ENCODE data around the gene HINFP. TPM values are rescaled to one million over a fixed set of nuclear protein-coding genes. Genes with fewer than 3 reads are reported as not detected.
A peak's percentile ranks its signal among the peaks of the same experiment; 100 is the strongest.

The HINFP gene
- total RNA-seq, 1 experiment from 2014 or later = 15.2 TPM

DNA sequence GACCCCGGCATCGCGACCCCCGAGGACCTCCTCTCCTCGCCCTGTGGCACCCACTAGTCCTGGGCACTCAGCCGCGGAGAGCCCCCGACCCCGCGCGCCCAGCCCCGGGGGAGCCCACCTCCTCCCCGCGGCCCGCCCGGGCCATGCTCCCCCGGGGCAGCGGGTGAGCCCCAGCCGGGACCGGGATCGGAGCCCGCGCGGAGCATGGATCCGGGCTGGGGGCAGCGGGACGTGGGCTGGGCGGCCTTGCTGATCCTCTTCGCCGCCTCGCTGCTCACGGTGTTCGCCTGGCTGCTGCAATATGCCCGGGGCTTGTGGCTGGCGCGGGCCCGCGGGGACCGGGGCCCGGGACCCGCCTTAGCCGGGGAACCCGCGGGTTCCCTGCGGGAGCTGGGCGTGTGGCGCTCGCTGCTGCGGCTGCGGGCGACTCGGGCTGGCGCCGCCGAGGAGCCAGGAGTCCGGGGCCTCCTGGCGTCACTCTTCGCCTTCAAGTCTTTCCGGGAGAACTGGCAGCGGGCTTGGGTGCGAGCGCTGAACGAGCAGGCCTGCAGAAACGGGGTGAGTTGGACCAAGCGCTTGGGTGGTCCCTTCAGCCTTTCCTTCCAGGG is 13.7 kb upstream of the HINFP start:
- Histone ChIP-seq H3K4me1 (peaks cover 8% of the 10 kb centered on the region), H3K27me3 (no peaks in the 10 kb centered on the region), H3K27ac (no peak overlapping the region), H3K4me3 (peak overlapping the region; percentile 91), H3K9me3 (replicated peaks) (no peaks in the 10 kb centered on the region), H3K36me3 (no peaks in the 10 kb centered on the region)
- peak in 1 of 2 experiments; percentile 16 for DNase-seq

DNA sequence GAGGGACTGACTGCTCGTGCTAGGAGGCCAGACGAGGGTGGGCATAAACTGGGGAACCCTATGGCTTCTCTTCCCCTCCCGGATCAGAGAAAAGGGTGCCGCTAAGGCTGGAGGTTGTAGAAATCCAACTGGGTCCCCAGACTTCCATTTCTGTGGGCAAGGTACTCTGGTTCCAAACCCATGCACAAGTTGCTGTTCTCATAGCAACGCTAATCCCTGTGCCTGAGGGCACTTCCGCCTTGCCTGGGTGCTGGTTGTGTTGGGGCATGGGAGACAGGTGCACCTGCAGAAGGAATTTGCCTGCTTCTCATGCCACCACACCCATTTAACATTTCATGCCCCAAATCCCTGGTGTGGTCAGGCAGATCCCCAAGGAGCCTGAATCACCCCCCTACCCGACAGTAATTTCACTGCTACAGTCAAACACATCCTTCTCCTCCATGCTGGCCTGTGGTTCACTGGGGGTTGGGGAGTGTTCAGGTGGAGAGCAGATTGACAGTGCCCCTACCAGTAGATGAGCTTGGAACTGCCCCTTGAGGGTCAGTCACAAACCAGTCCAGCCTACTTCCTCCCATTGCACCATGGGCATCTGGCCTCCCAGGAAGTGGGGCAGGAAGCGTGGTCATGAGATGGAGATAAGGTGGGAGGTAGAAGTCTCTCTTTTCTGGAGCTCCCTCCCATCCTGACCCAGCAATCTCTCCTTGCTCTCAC is 13.1 kb upstream of the HINFP start:
- no peak overlapping the region for H3K27ac ChIP-seq

DNA sequence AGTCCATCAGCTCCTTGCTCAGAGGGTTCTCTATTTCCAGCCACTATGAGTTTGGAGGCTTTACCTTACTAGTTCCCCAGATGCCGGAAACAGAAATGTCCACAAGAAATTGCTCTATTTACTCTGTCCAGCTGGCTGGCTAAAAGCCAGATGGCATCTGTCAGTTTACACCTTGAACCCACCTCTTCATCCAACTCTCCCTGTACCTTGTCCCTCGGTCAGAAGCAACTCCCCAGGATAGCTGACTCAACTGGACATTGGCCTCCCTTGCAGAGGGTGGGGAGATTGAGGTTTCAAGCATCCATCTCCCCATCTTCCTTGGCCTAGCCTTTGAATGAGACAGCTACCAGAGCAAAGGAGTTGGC is 12.5 kb upstream of the HINFP start:
- Histone ChIP-seq H3K4me1 (peaks cover 8% of the 10 kb centered on the region), H3K27ac (no peak overlapping the region), H3K4me3 (peak overlapping the region; percentile 91; the same call in 1 of the 2 replicates), H3K27me3 (no peaks in the 10 kb centered on the region), H3K9me3 (replicated peaks) (no peaks in the 10 kb centered on the region), H3K36me3 (no peaks in the 10 kb centered on the region)
- DNase-seq = no peak

More for the DNA sequence above, 13.1 kb upstream of the HINFP start:
- Histone ChIP-seq H3K27me3 (no peaks in the 10 kb centered on the region), H3K4me1 (peaks cover 8% of the 10 kb centered on the region), H3K9me3 (replicated peaks) (no peaks in the 10 kb centered on the region), H3K4me3 (peak overlapping the region; percentile 91), H3K36me3 (no peaks in the 10 kb centered on the region)
- peak; percentile 66 to 70 for DNase-seq

DNA sequence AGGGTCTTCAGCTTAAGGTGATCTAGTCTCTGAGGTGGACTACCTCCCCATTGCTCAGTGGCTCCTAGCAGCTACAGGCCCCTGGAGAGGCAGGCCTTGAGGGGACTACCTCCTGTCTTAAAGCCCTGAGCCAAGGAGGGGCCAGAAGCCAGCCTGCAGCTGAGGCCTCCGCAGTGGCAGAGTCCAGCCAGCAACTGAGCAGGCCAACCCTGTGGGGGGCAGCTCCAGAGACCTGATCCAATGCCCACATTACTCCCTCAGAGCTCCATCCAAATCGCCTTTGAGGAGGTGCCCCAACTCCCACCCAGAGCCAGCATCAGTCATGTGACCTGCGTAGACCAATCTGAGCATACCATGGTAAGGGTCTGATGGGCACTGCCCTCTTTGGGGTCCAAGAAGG is 11.5 kb upstream of the HINFP start:
- Histone ChIP-seq H3K27me3 (no peaks in the 10 kb centered on the region), H3K9me3 (replicated peaks) (no peaks in the 10 kb centered on the region), H3K4me3 (no peak overlapping the region), H3K36me3 (no peaks in the 10 kb centered on the region), H3K4me1 (peaks cover 8% of the 10 kb centered on the region), H3K27ac (no peak overlapping the region)
- DNase-seq = no peak

DNA sequence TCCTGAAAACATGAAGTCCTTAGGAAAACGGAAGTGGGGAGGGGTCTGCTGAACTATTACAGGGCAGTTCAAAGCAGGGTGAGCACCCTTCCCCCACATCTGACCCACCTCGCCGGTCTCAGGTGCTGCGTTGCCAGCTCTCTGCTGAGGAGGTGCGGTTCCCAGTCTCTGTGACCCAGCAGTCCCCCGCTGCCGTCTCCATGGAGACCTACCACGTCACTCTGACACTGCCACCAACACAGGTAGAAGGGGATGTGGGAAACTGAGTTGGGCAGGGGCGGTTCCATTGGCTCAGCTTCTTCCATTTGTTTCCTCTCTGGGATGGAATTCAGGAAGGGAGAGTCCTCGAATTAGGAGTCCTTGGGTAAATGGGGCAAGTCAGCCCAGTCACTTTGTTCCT is 10.9 kb upstream of the HINFP start:
- Histone ChIP-seq H3K27me3 (no peaks in the 10 kb centered on the region), H3K4me3 (no peak overlapping the region), H3K36me3 (no peaks in the 10 kb centered on the region), H3K9me3 (replicated peaks) (no peaks in the 10 kb centered on the region), H3K27ac (no peak overlapping the region), H3K4me1 (peaks cover 8% of the 10 kb centered on the region)
- no peak for DNase-seq

DNA sequence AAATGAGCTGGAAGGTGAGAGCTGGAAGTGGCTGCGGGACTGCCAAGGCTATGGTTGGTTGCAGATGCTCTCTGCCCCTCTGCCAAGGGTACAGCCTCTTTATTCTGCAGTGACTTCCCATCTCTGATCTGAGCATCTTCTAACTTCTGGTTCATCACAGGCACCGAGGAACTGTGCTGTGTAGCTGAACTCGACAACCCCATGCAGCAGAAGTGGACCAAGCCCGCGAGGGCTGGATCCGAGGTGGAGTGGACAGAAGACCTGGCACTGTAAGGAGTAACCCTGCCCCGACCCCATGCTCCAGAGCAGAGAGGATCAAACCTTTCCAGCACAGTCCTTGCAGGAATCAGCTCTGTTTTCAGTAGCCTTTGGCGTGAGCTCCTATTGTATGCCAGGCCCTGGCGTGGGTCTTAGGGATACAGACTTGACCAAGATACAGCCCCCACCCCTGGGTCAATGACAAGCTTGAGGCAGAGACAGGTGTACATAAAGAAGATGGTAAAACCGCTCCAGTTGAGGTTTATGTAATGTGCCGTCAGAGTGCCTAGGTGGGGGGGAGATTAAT is 9.9 kb upstream of the HINFP start:
- H3K27ac ChIP-seq = no peak overlapping the region

DNA sequence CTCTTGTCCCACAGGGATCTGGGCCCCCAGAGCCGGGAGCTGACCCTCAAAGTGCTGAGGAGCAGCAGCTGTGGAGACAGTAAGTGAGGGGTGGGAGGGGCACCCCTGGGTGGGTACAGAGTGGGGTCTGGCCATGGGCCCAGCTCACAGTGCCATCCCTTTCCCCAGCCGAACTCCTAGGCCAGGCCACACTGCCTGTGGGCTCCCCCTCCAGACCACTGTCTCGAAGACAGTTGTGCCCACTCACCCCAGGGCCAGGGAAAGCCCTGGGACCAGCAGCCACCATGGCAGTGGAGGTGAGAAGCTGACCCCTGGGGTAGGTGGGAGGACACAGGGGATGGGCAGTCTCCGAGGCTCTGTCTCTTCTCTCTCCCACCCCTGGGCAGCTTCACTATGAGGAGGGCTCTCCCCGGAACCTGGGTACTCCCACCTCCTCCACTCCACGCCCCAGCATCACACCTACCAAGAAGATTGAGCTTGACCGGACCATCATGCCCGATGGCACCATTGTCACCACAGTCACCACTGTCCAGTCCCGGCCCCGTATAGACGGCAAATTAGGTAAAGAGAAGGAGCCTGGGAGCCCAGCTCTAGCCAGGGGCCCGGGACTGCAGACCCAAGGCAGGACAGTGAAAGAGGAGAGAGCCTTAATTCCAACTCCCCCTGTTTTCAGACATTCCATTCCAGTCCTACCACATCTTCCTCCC is 8.9 kb upstream of the HINFP start:
- Histone ChIP-seq H3K4me3 (no peak overlapping the region), H3K27me3 (no peaks in the 10 kb centered on the region), H3K36me3 (no peaks in the 10 kb centered on the region), H3K27ac (no peak overlapping the region), H3K9me3 (replicated peaks) (no peaks in the 10 kb centered on the region), H3K4me1 (no peaks in the 10 kb centered on the region; the same call in 1 of the 2 replicates)
- no peak for DNase-seq

More for the DNA sequence above, 9.9 kb upstream of the HINFP start:
- Histone ChIP-seq H3K4me1 (peaks cover 4% of the 10 kb centered on the region), H3K9me3 (replicated peaks) (no peaks in the 10 kb centered on the region), H3K27me3 (no peaks in the 10 kb centered on the region), H3K36me3 (no peaks in the 10 kb centered on the region), H3K4me3 (no peak overlapping the region)
- no peak for DNase-seq

DNA sequence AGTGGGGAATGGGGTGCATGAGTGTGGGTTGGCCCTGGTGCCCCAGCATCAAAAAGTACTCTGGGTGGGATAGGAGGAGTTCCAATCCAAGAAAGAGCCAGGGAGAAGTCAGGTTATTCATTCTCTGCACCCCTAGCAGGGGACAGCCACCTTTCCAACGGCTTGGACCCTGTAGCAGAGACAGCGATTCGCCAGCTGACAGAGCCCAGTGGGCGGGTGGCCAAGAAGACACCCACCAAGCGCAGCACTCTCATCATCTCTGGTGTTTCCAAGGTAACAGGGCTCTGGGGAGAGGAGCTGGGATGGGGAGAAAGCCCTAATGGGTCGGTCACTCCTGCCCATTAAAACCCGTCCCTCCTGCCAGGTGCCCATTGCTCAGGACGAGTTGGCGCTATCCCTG is 7.7 kb upstream of the HINFP start:
- Histone ChIP-seq H3K4me3 (no peak overlapping the region), H3K9me3 (replicated peaks) (no peaks in the 10 kb centered on the region), H3K27ac (no peak overlapping the region), H3K27me3 (no peaks in the 10 kb centered on the region), H3K4me1 (no peaks in the 10 kb centered on the region; the same call in 1 of the 2 replicates), H3K36me3 (no peaks in the 10 kb centered on the region)
- DNase-seq = no peak

DNA sequence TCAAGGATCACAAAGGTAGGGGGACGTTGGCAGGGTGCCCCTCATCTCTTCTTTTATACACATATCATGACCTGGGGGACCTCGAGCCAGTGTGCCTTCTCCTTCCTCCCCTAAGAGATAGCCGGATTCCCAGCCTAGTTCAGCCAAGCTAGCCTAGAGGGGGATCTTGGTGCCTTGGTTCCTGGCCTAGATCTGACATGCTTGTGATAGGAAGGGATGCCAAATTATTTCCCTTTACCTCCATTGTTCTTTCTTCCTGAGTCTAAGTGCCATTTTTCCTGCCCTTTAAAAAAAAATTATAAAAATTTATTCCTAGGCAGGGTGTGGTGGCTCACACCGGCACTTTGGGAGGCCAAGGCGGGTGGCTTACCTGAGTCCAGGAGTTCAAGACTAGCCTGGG is 7.0 kb upstream of the HINFP start:
- no peak overlapping the region for H3K27ac ChIP-seq
- H3K9me3 ChIP-seq (replicated peaks) = no peaks in the 10 kb centered on the region
- no peaks in the 10 kb centered on the region for H3K4me1 ChIP-seq
- no peak overlapping the region for H3K4me3 ChIP-seq
- H3K36me3 ChIP-seq = no peaks in the 10 kb centered on the region
- DNase-seq = no peak
- no peaks in the 10 kb centered on the region for H3K27me3 ChIP-seq

DNA sequence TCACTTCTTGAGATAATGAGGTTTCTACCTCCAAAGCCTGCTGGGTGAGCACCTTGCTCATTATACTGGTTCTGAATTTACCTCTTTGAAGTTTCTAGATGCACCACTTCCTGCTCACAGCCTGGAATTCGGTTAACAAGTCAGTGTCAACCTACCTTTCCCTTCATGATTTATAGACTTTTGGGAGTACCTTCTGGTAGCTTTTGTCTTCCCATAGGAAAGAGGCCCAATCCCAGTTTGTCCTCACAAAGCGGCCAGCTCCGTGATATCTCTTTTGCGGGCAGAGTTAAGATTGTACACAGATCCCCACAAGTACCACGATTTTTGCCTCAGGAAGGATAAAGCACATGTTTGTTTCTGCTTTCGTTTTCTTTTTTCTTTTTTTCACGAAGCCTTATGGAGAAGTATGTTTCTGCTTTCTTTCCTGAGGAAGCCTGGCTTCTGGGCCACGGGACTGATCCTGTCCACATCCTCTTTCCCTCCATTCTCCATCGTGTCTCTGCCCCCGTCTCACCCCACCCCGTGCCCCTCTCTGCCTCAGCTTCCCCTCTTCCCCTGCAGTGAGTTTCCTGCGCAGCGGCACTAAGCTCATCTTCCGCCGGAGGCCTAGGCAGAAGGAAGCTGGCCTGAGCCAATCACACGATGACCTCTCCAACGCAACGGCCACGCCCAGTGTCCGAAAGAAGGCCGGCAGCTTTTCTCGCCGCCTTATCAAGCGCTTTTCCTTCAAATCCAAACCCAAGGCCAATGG is 5.7 kb upstream of the HINFP start:
- no peaks in the 10 kb centered on the region for H3K27me3 ChIP-seq
- no peak overlapping the region for H3K4me3 ChIP-seq
- peaks cover 6% of the 10 kb centered on the region for H3K4me1 ChIP-seq
- no peaks in the 10 kb centered on the region for H3K36me3 ChIP-seq
- H3K27ac ChIP-seq = no peak overlapping the region
- no peak for DNase-seq
- no peaks in the 10 kb centered on the region for H3K9me3 ChIP-seq (replicated peaks)

DNA sequence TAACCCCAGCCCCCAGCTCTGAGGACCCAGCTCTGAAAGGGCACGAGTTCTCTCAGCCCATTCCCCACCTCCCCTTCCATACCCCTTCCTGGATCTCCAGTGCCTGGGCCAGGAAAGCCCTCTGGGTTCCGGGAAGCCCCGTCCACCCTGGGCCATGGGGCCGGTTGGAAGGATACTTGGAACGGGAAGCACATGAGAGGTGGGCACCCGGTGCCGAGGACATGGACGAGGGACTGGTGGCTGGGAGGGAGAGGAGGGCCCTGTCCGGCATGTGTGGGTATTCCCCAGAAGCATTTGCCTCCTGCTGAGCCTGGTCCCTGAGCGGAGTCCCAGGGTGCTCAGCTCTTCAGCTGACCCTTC is 5.2 kb upstream of the HINFP start:
- H3K36me3 ChIP-seq = no peaks in the 10 kb centered on the region

DNA sequence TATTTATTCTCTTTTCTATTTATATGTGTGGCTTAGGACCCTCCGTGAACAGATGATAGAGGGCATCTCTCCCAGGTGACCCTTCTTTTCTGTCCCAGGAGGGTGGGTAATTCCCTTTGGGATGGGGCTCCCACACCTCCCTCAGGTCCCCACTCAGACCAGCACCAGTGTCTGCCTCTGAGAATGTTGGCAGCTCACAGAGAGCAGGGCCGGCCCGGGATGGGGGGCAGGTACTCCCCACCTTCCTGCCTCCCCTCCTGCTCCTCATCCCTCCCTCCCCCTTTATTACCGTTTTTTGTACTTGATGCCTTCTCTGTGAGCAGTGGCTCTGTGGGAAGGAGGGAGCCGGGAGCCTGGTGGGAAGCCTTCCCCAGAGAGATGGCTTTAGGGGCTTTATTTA is 4.8 kb upstream of the HINFP start:
- Histone ChIP-seq H3K4me1 (peaks cover 9% of the 10 kb centered on the region), H3K36me3 (no peaks in the 10 kb centered on the region), H3K27me3 (no peaks in the 10 kb centered on the region), H3K27ac (no peak overlapping the region), H3K4me3 (no peak overlapping the region), H3K9me3 (replicated peaks) (no peaks in the 10 kb centered on the region)
- no peak for DNase-seq

More for the DNA sequence above, 5.2 kb upstream of the HINFP start:
- Histone ChIP-seq H3K9me3 (replicated peaks) (no peaks in the 10 kb centered on the region), H3K4me1 (peaks cover 9% of the 10 kb centered on the region), H3K4me3 (no peak overlapping the region), H3K27ac (no peak overlapping the region), H3K27me3 (no peaks in the 10 kb centered on the region)
- no peak for DNase-seq

DNA sequence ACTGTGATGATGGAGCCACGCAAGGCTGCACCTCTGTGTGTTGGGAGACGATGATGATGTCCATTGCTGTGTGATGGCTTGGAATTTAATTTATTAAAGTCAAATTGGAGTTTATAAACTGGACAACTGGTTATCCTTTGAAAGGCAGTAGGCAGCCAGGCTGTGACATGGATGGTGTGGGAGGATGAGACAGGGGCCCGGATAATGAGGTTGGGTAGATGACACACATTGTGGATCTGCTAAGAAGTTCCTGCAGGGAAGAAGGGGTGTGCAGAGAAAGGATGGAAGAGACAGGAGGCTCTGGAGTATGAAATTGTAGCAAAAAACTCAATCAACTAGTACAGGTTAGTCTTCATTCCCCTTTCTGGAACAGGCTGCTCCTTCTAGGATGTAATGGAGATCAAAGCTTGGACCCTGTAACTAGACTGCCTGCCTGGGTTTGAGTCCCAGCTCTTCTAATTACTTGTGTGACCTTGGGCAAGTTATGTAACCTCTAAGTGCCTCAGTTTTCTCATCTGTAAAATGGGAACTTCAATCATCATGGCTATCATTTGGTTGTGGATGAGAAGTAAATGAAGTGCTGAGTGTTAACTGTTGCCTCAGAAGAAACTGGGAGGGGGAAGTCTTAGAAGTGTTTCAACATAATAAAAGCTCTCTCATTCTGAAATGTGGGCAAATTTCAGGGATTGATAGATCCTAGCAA is 4.2 kb upstream of the HINFP start:
- no peak overlapping the region for H3K27ac ChIP-seq
- DNase-seq = no peak
- no peaks in the 10 kb centered on the region for H3K36me3 ChIP-seq
- no peak overlapping the region for H3K4me3 ChIP-seq
- peaks cover 9% of the 10 kb centered on the region for H3K4me1 ChIP-seq
- H3K9me3 ChIP-seq (replicated peaks) = no peaks in the 10 kb centered on the region
- H3K27me3 ChIP-seq = no peaks in the 10 kb centered on the region

DNA sequence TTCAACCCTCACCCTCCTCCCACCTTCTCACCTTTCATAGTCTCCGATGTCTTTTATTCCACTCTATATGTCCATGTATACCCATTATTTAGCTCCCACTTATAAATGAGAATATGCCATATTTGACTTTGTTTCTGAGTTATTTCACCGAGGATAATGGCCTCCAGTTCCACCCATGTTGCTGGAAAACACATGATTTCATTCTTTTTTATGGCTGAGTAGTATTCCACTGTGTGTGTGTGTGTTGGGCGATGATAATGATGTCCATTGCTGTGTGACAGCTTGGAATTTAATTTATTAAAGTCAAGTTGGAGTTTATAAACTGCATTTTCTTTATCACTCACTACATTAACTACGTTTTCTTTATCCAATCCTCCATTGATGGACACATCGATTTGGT is 3.2 kb upstream of the HINFP start:
- Histone ChIP-seq H3K4me3 (no peak overlapping the region), H3K9me3 (replicated peaks) (no peaks in the 10 kb centered on the region), H3K27ac (no peak overlapping the region), H3K36me3 (no peaks in the 10 kb centered on the region), H3K27me3 (no peaks in the 10 kb centered on the region), H3K4me1 (peaks cover 9% of the 10 kb centered on the region)
- DNase-seq = no peak
